Activated naive CD4-positive, alpha-beta T cell treated with anti-CD3 and anti-CD28 coated beads, Interleukin-2, amount 10 ng/mL, durations not matched to agents 7 days and 5 days (primary cell): Measurements from ENCODE around the gene CAMTA1.
A peak's percentile ranks its signal among the peaks of the same experiment; 100 is the strongest.

Experiments
- CTCF ChIA-PET: fragments of 350-600 bp; sonication (Branson Sonifier 250); formaldehyde crosslinking; loops from one replicate; lab custom pipeline; 2021; ENCODE audit warnings: antibody characterized with exemption; lab: Charles Lee
- DNase-seq: peaks from one replicate; pipeline ENCODE4 v3.0.0-alpha.2; 2020
- H3K27ac Mint-ChIP-seq: one replicate; pipeline ENCODE4 v1.8.0; 2021; ENCODE audit warnings: mild to moderate bottlenecking, moderate library complexity, mixed read lengths
- H3K27me3 Mint-ChIP-seq: one replicate; pipeline ENCODE4 v1.8.0; 2021; ENCODE audit warnings: mild to moderate bottlenecking, mixed read lengths
- H3K36me3 Mint-ChIP-seq: one replicate; pipeline ENCODE4 v1.8.0; 2021; ENCODE audit warnings: mixed read lengths
- H3K4me1 Mint-ChIP-seq: one replicate; pipeline ENCODE4 v1.8.0; 2021; ENCODE audit warnings: mixed read lengths
- H3K4me3 Mint-ChIP-seq: one replicate; pipeline ENCODE4 v1.8.0; 2021; ENCODE audit warnings: mild to moderate bottlenecking, moderate library complexity, mixed read lengths
- H3K9me3 Mint-ChIP-seq: one replicate; pipeline ENCODE4 v1.8.0; 2021; ENCODE audit warnings: mixed read lengths

CAMTA1 gene

DNA sequence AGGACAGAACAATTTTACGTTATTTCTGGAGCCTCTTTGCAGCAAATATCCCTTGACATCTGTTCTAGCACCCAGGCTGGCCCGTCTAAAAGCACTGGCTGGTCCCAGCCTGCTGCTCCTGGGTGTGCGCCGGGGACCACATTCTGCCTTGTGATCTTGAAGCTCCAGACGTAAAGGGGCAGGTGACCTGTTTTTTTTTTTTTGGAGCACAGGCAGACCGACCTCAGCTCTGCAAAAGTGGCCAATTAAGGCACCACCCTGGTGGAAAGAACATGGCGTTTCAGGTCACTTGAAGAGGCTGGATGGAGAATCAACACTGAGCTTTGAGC is 13.8 kb upstream of the CAMTA1 start:
- Mint-ChIP-seq H3K4me3 (no peak overlapping the region), H3K4me1 (peaks cover 3% of the 10 kb centered on the region), H3K27ac (no peak overlapping the region), H3K9me3 (no peaks in the 10 kb centered on the region), H3K36me3 (no peaks in the 10 kb centered on the region), H3K27me3 (peaks cover 40% of the 10 kb centered on the region)
- CTCF ChIA-PET, result no interaction called here
- DNase-seq, result no peak

DNA sequence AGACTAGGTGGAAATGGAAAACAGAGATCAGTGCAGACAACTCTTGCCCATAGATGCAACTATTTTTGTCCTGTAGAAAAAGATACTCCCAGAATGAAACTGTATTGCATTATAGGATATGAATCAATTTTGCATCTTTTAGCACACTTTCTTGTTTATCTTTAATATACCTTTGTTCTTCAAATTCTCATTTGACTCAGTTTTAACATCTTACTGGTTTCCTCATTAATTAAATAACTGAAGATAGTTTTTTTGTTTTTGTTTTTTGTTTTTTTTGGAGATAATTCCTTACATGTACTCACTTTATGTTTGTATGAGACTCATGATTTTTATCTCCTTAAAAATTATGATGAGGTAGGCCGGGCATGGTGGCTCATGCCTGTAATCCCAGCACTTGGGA is 10.9 kb upstream of the CAMTA1 start:
- Mint-ChIP-seq H3K4me3 (no peak overlapping the region), H3K9me3 (peaks cover 3% of the 10 kb centered on the region), H3K27ac (no peak overlapping the region), H3K4me1 (peaks cover 14% of the 10 kb centered on the region), H3K36me3 (no peaks in the 10 kb centered on the region), H3K27me3 (peaks cover 44% of the 10 kb centered on the region)
- no peak for DNase-seq
- CTCF ChIA-PET, result no interaction called here

DNA sequence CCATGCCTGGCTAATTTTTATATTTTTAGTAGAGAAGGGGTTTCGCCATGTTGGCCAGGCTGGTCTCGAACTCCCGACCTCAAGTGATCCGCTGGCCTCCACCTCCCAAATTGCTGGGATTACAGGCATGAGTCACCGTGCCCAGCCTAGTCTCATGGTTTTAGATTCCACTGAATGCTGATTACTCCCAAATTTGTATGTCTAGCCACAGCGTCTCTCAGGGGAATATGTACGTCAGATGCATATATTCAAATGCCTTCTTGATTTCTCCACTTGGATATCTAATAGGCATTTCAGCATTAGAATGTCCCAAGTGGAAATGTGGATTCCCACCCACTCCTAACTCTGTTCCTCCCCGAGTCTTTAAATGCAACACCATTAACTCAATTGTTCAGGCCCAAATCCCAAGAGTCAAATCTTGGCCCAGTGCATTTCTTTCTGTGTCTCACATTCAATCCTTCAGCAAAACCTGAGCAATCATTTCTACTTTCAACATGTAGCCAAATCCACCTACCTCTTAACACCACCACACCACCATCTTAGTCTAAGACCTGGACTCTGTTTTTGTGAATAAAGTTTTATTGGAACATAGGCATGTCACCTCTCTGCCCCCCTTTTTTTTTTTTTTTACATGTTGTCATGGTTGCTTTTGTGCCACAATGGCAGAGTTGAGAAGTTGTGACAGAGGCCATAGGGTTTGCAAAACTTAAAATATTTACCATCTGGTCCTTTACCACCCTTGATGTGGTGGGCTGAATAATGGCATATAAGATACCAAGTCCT is 9.8 kb upstream of the CAMTA1 start:
- Mint-ChIP-seq H3K4me3 (no peak overlapping the region), H3K27ac (no peak overlapping the region), H3K36me3 (no peaks in the 10 kb centered on the region), H3K27me3 (peaks cover 43% of the 10 kb centered on the region), H3K4me1 (peaks cover 14% of the 10 kb centered on the region), H3K9me3 (peaks cover 3% of the 10 kb centered on the region)
- CTCF ChIA-PET, result no interaction called here
- DNase-seq, result no peak

DNA sequence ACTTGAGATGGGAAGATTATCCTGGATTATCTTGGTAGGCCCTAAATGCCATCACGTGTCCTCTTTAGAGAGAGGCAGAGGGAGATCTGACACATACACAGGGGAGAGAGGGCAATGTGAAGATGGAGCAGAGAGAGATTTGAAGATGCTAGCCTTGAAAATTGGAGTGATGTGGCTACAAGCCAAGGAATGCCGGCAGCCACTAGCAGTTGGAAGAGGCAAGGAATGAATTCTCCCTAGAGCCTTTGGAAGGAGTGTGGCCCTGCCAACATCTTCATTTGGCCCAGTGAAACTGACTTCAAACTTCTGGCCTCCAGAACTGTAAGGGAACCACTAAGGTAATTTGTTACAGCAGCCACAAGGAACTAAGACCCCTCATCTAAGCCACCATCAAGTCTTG is 8.9 kb upstream of the CAMTA1 start:
- no peak overlapping the region for H3K27ac Mint-ChIP-seq
- peaks cover 14% of the 10 kb centered on the region for H3K4me1 Mint-ChIP-seq
- no peak for DNase-seq
- H3K4me3 Mint-ChIP-seq, result no peak overlapping the region
- H3K27me3 Mint-ChIP-seq, result peaks cover 34% of the 10 kb centered on the region
- H3K36me3 Mint-ChIP-seq, result no peaks in the 10 kb centered on the region
- CTCF ChIA-PET, result no interaction called here
- peaks cover 3% of the 10 kb centered on the region for H3K9me3 Mint-ChIP-seq

DNA sequence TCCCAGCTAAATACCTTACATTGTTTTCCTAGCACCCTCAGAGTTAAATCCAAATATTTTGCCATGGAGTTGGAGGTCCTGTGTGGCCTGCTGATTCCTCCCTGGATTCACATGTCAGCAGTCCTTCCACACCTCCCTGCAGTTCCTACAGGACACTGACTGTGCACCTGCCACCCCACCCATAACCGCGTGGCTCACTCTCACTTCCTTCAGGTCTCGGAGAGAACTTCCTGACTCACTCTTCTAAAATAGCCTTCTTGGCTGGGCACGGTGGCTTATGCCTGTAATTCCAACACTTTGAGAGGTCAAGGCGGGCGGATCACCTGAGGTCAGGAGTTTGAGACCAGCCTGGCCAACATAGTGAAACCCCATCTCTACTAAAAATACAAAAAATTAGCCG is 8.4 kb upstream of the CAMTA1 start:
- H3K4me3 Mint-ChIP-seq, result no peak overlapping the region
- CTCF ChIA-PET, result no interaction called here
- no peaks in the 10 kb centered on the region for H3K36me3 Mint-ChIP-seq
- peaks cover 14% of the 10 kb centered on the region for H3K4me1 Mint-ChIP-seq
- no peak for DNase-seq
- H3K27ac Mint-ChIP-seq, result no peak overlapping the region
- H3K9me3 Mint-ChIP-seq, result peaks cover 3% of the 10 kb centered on the region
- H3K27me3 Mint-ChIP-seq, result peaks cover 30% of the 10 kb centered on the region

DNA sequence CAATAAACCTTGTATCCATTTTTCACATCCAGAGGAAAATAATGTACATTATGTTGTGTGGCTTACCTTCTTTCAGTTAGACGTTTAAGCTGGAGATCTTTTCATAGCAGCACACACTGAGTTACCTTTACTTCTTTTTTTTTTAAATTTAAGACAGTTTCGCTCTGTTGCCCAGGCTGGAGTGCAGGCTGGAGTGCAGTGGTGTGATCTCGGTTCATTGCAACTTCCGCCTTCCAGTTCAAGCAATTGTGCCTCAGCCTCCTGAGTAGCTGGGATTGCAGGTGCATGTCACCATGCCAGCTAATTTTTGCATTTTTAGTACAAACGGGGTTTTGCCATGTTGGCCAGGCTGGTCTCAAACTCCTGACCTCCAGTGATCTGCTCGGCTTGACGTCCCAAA is 7.4 kb upstream of the CAMTA1 start:
- no peak overlapping the region for H3K4me3 Mint-ChIP-seq
- peaks cover 3% of the 10 kb centered on the region for H3K9me3 Mint-ChIP-seq
- DNase-seq, result no peak
- H3K36me3 Mint-ChIP-seq, result no peaks in the 10 kb centered on the region
- CTCF ChIA-PET, result no interaction called here
- peaks cover 14% of the 10 kb centered on the region for H3K4me1 Mint-ChIP-seq
- peaks cover 32% of the 10 kb centered on the region for H3K27me3 Mint-ChIP-seq
- no peak overlapping the region for H3K27ac Mint-ChIP-seq

DNA sequence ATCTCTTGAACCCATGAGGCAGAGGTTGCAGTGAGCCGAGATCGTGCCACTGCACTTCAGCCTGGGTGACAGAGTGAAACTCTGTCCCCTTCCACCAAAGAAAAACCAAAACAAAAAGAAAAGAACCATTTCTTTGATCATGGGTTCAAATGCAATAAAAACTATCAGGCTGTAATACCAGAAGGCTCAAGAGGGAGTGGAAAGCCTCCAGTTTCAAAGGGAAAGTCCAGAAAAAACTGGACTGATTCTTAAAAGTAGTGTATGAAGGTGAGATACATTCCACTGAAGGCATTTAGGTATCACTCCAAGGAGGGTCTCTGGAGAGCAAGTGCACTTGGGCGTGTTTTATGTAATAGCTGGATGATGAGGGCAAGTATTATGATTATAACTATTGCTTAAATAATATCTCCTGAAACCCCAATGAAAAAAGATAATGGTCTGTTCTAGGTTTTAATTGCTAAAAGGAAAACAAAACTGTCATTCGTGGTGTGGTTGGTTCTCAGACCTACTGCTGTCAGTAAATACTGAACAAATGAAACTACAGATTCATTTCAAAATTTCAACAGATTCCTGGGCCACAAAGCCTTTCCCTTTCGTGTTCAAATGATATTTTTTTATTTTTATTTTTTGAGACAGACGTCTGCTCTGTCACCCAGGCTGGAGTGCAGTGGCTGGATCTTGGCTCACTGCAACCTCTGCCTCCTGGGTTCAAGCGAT is 6.0 kb upstream of the CAMTA1 start:
- no peak for DNase-seq
- Mint-ChIP-seq H3K4me3 (no peak overlapping the region), H3K27me3 (peaks cover 28% of the 10 kb centered on the region), H3K36me3 (peaks cover 2% of the 10 kb centered on the region), H3K9me3 (peaks cover 3% of the 10 kb centered on the region), H3K4me1 (peaks cover 23% of the 10 kb centered on the region), H3K27ac (no peak overlapping the region)
- CTCF ChIA-PET, result no interaction called here

DNA sequence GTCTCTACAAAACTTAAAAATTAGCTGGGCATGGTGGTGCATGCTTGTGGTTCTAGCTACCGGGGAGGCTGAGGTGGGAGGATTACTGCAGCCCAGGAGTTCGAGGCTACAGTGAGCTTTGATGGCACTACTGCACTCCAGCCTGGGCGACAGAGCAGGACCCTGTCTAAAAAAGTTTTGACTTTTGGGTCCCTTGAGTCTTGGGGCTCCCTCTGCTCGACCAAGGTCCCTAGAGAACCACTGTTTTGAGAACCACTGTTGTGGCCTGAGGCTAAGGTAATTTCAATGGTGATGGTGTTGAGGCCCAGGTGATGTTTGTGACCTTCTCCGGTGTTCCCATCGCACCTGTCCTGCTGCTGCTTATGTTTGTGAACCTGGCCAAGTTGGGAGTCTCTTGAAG is 3.1 kb upstream of the CAMTA1 start:
- Mint-ChIP-seq H3K27me3 (peaks cover 20% of the 10 kb centered on the region), H3K4me3 (peak overlapping the region; percentile 10), H3K36me3 (peaks cover 10% of the 10 kb centered on the region), H3K27ac (no peak overlapping the region), H3K9me3 (no peaks in the 10 kb centered on the region), H3K4me1 (peaks cover 28% of the 10 kb centered on the region)
- DNase-seq, result no peak
- CTCF ChIA-PET, result no interaction called here

DNA sequence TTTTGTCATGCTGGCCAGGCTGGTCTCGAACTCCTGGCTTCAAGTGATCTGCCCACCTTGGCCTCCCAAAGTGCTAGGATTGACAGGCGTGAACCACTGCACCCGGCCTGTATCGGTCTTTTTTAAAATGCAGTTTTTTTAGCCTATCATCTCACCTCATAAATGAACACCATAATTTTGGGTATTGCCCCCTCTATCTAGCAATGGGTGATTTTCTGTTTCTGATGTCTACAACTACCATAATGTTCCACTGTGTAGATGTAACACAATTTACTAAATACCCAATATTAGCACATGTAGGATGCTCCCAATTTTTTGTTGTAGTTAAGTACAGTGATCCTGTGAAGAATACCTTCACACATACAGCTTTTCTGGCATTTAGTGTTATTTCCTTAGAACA is 2.0 kb upstream of the CAMTA1 start:
- Mint-ChIP-seq H3K4me3 (peak overlapping the region; percentile 84), H3K36me3 (peaks cover 15% of the 10 kb centered on the region), H3K9me3 (no peaks in the 10 kb centered on the region), H3K27me3 (peaks cover 17% of the 10 kb centered on the region), H3K27ac (peak overlapping the region; percentile 93), H3K4me1 (peaks cover 33% of the 10 kb centered on the region)
- no peak for DNase-seq
- CTCF ChIA-PET, result no interaction called here

DNA sequence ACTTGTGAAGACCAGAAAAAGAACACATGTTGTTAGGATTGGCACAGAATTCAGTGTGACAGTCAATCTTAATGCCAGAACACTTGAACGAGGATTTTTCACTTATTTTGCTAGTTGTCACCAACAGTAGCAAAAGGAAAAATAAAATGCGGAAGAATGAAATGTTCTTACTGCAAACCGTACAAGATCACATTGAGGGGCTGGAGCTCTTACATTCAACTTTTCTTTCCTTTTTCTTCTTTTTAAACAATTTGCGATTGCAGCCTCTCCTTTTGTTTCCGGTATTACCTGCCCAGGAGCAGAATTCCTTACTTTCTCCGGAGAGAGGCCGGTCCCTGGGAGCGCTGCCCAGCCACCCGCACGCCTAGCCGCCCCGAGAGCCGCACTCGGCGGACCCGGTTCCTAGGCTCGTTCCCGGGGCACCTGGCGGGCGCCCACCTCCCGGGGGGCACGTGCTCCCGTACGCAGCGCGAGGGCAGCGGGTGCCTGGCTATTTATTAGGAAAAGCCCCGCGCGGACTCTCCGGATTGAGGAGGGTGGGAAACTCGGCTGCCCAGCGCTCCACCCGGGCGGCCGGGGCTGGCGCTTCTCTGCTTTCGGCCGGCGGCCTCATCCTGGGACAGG is 1.2 kb upstream of the CAMTA1 start:
- Mint-ChIP-seq H3K27ac (peak overlapping the region; percentile 93), H3K4me3 (peak overlapping the region; percentile 84), H3K36me3 (peaks cover 19% of the 10 kb centered on the region), H3K27me3 (peaks cover 9% of the 10 kb centered on the region), H3K4me1 (peaks cover 41% of the 10 kb centered on the region), H3K9me3 (no peaks in the 10 kb centered on the region)
- CTCF ChIA-PET, result interaction anchor here (0.8 kb wide), 1 partner anchor 286 kb away, joined by 3 read pairs; no protein-coding TSS in a partner anchor
- DNase-seq, result no peak

DNA sequence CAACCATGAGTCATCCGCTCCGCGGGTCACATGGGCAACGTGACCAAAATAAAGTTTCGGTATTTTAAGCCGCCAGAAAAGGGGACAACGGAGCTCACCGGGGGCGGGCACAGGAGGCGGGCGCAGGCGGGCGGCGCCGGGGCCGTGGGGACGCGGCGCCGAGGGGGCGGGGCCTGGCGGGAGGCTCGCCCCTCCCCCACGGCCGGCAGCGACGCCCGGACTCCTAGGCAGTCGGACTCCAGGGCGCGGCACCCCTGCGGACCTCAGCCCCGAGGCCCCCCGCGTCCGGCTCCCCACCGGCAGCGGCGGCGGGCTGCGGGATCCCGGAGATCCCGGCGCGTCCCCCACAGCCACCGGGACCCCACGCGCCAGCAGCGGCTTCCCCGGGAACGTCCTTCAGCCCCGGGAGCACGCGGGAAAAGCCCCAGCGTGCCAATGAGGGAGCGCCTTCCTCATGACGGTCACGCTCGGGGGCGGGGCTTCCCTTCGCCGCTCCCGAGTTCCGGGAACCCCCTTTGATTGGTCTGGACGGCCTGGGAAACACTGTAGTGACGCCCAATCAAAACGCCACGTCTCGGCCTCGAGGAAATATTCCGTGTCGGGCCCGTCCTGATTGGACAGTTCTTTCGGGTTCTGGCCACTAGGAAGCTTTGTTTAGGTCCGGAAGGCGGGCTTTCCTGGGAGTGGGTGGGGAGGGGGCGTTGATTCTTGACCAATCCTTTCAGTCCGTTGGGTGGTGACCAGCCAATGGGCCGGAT is 515 bp upstream of the CAMTA1 start:
- H3K27ac Mint-ChIP-seq, result peak overlapping the region; percentile 93
- H3K4me1 Mint-ChIP-seq, result peaks cover 42% of the 10 kb centered on the region
- CTCF ChIA-PET, result interaction anchor here (0.7 to 0.8 kb wide), 2 partner anchors 65 to 286 kb away, joined by 3 read pairs; no protein-coding TSS in a partner anchor
- no peaks in the 10 kb centered on the region for H3K9me3 Mint-ChIP-seq
- peak overlapping the region; percentile 93 for H3K4me3 Mint-ChIP-seq
- peak; percentile 100 for DNase-seq
- H3K27me3 Mint-ChIP-seq, result peaks cover 8% of the 10 kb centered on the region
- H3K36me3 Mint-ChIP-seq, result peaks cover 23% of the 10 kb centered on the region

DNA sequence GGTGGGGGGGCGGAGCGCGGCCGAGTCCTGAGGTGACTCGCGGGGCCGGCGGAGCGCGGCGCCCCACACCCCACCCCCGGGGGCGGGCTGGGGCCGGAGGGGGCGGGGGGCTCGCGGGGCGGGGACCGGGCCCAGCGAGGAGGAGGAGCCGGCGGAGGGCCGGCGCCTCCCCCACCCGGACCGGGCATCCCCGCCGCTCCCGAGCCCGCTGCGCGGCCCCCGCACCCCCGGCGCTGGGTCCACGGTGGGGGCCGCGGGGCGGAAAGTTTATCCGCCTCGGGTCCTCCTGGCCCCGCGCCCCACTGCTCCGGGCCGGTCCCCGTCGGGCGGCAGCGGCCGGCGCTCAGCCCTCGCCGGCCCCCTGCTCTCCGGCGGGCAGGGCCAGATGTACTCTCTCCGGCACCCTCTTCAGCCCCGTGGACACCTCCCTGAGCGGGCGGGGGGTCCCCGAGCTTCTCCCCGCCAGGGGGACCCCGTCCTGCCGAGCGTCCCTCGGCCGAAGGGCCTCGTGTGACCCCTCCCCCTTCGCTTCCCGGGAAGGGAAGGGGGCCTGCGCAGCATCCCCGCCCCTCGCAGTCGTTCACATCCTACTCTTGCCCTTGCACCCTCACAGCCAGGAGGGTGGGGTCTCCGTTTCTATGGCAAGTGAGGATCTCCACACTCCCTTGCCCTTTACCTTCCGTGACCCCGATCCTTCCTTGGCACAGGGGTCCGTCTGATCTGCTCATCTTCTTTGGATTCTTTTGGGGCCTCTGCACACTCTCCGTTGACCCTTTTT is 663 bp downstream of the CAMTA1 start:
- peak overlapping the region; percentile 95 for H3K27ac Mint-ChIP-seq
- peaks cover 23% of the 10 kb centered on the region for H3K36me3 Mint-ChIP-seq
- peak overlapping the region; percentile 100 for H3K4me3 Mint-ChIP-seq
- peak; percentile 54 for DNase-seq
- peaks cover 42% of the 10 kb centered on the region for H3K4me1 Mint-ChIP-seq
- H3K9me3 Mint-ChIP-seq, result no peaks in the 10 kb centered on the region
- H3K27me3 Mint-ChIP-seq, result peaks cover 8% of the 10 kb centered on the region
- CTCF ChIA-PET, result interaction anchor here (0.6 kb wide), 1 partner anchor 19 kb away, joined by 6 read pairs; no protein-coding TSS in a partner anchor

DNA sequence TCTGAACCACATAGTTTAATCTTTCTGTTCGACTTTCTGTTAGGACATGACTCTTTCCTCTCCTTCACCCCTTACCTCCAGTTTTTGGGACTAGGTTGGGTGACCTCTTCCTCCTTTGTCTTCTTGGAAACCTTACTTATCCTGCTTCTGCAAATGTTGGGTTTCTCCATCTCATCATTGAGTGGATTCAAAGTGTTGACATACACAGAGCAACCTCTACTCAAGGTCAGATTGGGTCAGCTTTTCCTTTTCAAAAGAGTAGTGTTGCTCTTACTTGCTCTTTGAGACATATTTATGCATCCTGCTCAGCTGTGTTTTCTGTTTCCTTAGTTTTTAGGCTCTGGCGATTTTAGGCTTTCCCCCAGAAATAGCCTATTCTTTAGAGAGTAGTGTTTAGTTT is 3.7 kb downstream of the CAMTA1 start:
- Mint-ChIP-seq H3K27ac (no peak overlapping the region), H3K4me3 (no peak overlapping the region), H3K4me1 (peaks cover 33% of the 10 kb centered on the region), H3K9me3 (no peaks in the 10 kb centered on the region), H3K36me3 (peaks cover 33% of the 10 kb centered on the region), H3K27me3 (no peaks in the 10 kb centered on the region)
- no peak for DNase-seq
- CTCF ChIA-PET, result no interaction called here
